PC-3 (cell line): ENCODE results near the gene YEATS4. TPM values are rescaled to one million over a fixed set of nuclear protein-coding genes. Genes with fewer than 3 reads are reported as not detected.

Experiments used
- ATAC-seq: fragments of 200-7000 bp; cut with Tn5 transposase; 2 replicates; pipeline ENCODE4 v1.9.1; 2020; ENCODE audit warnings: mild to moderate bottlenecking, moderate library complexity
- BruUV-seq: library from RNA; stranded (reverse); fragments of 400-500 nt; replicated peaks from 2 replicates; lab custom pipeline; 2021; lab: Mats Ljungman, UMichigan
- CTCF ChIA-PET: fragments of 300-600 bp; sonication (Branson Sonifier 250); formaldehyde crosslinking; loops from one replicate; lab custom pipeline; 2022; ENCODE audit warnings: antibody characterized with exemption; lab: Charles Lee
- POLR2A ChIA-PET: fragments of 300-600 bp; sonication (Branson Sonifier 250); formaldehyde crosslinking; loops from one replicate; lab custom pipeline; 2022; ENCODE audit warnings: antibody characterized with exemption; ENCODE audit not compliant: unreplicated experiment; lab: Charles Lee
- DNase-seq: peaks from one replicate; pipeline ENCODE4 v3.0.0-alpha.2; 2015
- H2AFZ ChIP-seq: fragments of 300-600 bp; sonication (generic); 2 replicates; pipeline ENCODE4 v1.6.0; 2016; ENCODE audit warnings: antibody characterized with exemption, low read length
- H3F3A ChIP-seq: fragments of 300-600 bp; sonication (generic); one replicate; pipeline ENCODE4 v1.6.0; 2017; ENCODE audit warnings: antibody characterized with exemption, low read length, control low read depth, mild to moderate bottlenecking; ENCODE audit not compliant: unreplicated experiment
- H3K27ac ChIP-seq: fragments of 300-600 bp; sonication (generic); 2 replicates; pipeline ENCODE4 v1.5.1; 2016; ENCODE audit warnings: mild to moderate bottlenecking, low read length
- H3K27me3 ChIP-seq: fragments of 300-600 bp; sonication (generic); 2 replicates; pipeline ENCODE4 v1.6.1; 2016; ENCODE audit warnings: low read length, mixed read lengths
- H3K36me3 ChIP-seq: fragments of 300-600 bp; sonication (generic); 2 replicates; pipeline ENCODE4 v1.6.1; 2016; ENCODE audit warnings: low read depth, mixed run types, low read length, mixed read lengths
- H3K4me1 ChIP-seq: fragments of 300-600 bp; sonication (generic); 2 replicates; pipeline ENCODE4 v1.5.1; 2016; ENCODE audit warnings: low read length; ENCODE audit not compliant: insufficient read depth
- H3K4me2 ChIP-seq: fragments of 300-600 bp; sonication (generic); 2 replicates; pipeline ENCODE4 v1.6.0; 2016; ENCODE audit warnings: low read length
- H3K4me3 ChIP-seq: fragments of 300-600 bp; sonication (generic); 2 replicates; pipeline ENCODE4 v1.5.1; 2016; ENCODE audit warnings: mild to moderate bottlenecking, low read length, mixed read lengths
- H3K79me2 ChIP-seq: fragments of 300-600 bp; sonication (generic); 2 replicates; pipeline ENCODE4 v1.6.1; 2017; ENCODE audit warnings: low read length, mixed read lengths
- H3K9ac ChIP-seq: fragments of 300-600 bp; sonication (generic); 2 replicates; pipeline ENCODE4 v1.6.0; 2016; ENCODE audit warnings: mild to moderate bottlenecking, low read length
- H3K9me2 ChIP-seq: fragments of 300-600 bp; sonication (generic); replicated peaks from 2 replicates; pipeline ENCODE4 v1.6.1; 2016; ENCODE audit warnings: mixed run types, low read length, mixed read lengths
- H3K9me3 ChIP-seq: fragments of 300-600 bp; sonication (generic); 2 replicates; pipeline ENCODE4 v1.6.1; 2016; ENCODE audit warnings: low read length, mixed read lengths
- H4K20me1 ChIP-seq: fragments of 300-600 bp; sonication (generic); 2 replicates; pipeline ENCODE4 v1.6.1; 2016; ENCODE audit warnings: low read length, mixed read lengths
- EZH2 ChIP-seq: fragments of 300-600 bp; sonication (generic); IDR thresholded peaks from one replicate; pipeline ENCODE4 v1.6.1; 2017; ENCODE audit warnings: antibody characterized with exemption, mild to moderate bottlenecking, low read length; ENCODE audit not compliant: unreplicated experiment
- EZH2phosphoT487 ChIP-seq: fragments of 300-600 bp; sonication (generic); IDR thresholded peaks from 2 replicates; pipeline ENCODE4 v1.6.1; 2018; ENCODE audit warnings: mild to moderate bottlenecking, antibody characterized with exemption, low read length, borderline replicate concordance
- intact Hi-C: fragments of 100-400 bp; cut with micrococcal nuclease; formaldehyde crosslinking; loops from 2 replicates; pipeline ENCODE4 v1.9.0; 2023
- total RNA-seq: library from RNA; depleted of rRNA; stranded (reverse); fragments of >200 nt; gene quantifications from 2 replicates; pipeline ENCODE4 v1.2.3, GENCODE V29; 2014
- TF ChIP-seq, protein P1 (sequence below): fragments of 300-600 bp; sonication (generic); conservative IDR thresholded peaks from 2 replicates; pipeline ENCODE4 v1.5.1; 2017; ENCODE audit warnings: antibody characterized with exemption, low read depth, mild to moderate bottlenecking, low read length

Gene YEATS4
- total RNA-seq, 1 experiment from 2014 or later: 41.3 TPM

DNA sequence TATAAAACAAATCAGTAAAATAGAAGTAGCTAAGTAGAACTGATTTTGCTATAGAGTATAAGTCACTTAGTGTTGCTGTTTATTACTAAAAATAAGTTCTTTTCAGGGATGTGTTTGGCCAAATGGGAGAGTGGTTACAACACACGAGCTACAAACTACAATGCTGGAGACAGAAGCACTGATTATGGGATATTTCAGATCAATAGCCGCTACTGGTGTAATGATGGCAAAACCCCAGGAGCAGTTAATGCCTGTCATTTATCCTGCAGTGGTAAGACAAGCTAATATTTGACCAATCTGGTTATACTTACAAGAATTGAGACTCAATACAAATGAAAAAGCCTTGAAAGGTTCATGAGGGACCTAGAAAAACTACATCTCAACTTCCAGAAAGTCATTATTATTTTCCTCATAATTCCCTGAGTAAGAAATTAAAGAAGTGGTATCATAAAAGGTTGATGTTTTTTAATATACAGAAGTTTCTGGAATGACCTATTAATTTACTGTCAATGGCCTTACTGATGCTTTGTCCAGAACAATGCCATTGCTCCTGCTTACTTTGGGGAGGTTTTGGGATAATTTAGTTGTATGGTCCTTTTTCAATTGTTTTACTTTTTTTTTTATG, 9.4 kb upstream of the YEATS4 start:
- ChIA-PET POLR2A (no interaction called here), CTCF (no interaction called here)
- Histone ChIP-seq H3K4me3 (no peak overlapping the region), H3K27me3 (no peaks in the 10 kb centered on the region), H3K9ac (no peak overlapping the region), H3K79me2 (no peaks in the 10 kb centered on the region), H3F3A (no peaks in the 10 kb centered on the region), H3K36me3 (no peaks in the 10 kb centered on the region), H3K9me2 (no peaks in the 10 kb centered on the region), H3K9me3 (no peaks in the 10 kb centered on the region), H2AFZ (no peak overlapping the region), H3K4me1 (no peaks in the 10 kb centered on the region), H3K27ac (no peak overlapping the region), H4K20me1 (no peaks in the 10 kb centered on the region), H3K4me2 (no peak overlapping the region)
- DNase-seq: no peak
- TF ChIP-seq EZH2phosphoT487 (no peak), EZH2 (no peak)
- BruUV-seq: no TSS peak
- ATAC-seq: no peak
- intact Hi-C loops: no loop called here

DNA sequence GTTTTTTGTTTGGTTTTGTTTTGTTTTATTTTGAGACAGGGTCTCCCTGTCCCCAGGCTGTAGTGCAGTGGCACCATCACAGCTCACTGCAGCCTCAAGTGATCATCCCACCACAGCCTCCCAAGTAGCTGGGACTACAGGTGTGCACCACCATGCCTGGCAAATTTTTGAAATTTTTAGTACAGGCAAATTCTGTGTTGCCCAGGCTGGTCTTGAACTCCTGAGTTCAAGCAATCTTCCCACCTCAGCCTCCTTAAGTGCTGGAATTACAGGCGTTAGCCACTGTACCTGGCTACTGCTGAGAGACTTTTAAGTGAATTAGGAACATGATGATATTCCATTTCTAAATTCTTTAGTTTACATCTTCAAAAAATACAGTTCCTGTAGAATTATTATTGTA, 8.8 kb upstream of the YEATS4 start:
- H3K27me3 ChIP-seq: no peaks in the 10 kb centered on the region
- H3K9me3 ChIP-seq: no peaks in the 10 kb centered on the region
- H3K9ac ChIP-seq: no peak overlapping the region
- H4K20me1 ChIP-seq: no peaks in the 10 kb centered on the region
- H3K4me1 ChIP-seq: no peaks in the 10 kb centered on the region
- no peak overlapping the region for H3K27ac ChIP-seq
- BruUV-seq: no TSS peak
- no peaks in the 10 kb centered on the region for H3F3A ChIP-seq
- H3K9me2 ChIP-seq: no peaks in the 10 kb centered on the region
- CTCF ChIA-PET: no interaction called here
- intact Hi-C loops: no loop called here
- no peak overlapping the region for H3K4me3 ChIP-seq
- no peaks in the 10 kb centered on the region for H3K79me2 ChIP-seq
- no peaks in the 10 kb centered on the region for H3K36me3 ChIP-seq
- no peak overlapping the region for H3K4me2 ChIP-seq
- TF ChIP-seq EZH2: no peak
- no peak for TF ChIP-seq EZH2phosphoT487
- TF ChIP-seq, protein P1, sequence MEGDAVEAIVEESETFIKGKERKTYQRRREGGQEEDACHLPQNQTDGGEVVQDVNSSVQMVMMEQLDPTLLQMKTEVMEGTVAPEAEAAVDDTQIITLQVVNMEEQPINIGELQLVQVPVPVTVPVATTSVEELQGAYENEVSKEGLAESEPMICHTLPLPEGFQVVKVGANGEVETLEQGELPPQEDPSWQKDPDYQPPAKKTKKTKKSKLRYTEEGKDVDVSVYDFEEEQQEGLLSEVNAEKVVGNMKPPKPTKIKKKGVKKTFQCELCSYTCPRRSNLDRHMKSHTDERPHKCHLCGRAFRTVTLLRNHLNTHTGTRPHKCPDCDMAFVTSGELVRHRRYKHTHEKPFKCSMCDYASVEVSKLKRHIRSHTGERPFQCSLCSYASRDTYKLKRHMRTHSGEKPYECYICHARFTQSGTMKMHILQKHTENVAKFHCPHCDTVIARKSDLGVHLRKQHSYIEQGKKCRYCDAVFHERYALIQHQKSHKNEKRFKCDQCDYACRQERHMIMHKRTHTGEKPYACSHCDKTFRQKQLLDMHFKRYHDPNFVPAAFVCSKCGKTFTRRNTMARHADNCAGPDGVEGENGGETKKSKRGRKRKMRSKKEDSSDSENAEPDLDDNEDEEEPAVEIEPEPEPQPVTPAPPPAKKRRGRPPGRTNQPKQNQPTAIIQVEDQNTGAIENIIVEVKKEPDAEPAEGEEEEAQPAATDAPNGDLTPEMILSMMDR: no peak
- no peak overlapping the region for H2AFZ ChIP-seq
- DNase-seq (no peak), ATAC-seq (no peak)
- POLR2A ChIA-PET: no interaction called here

DNA sequence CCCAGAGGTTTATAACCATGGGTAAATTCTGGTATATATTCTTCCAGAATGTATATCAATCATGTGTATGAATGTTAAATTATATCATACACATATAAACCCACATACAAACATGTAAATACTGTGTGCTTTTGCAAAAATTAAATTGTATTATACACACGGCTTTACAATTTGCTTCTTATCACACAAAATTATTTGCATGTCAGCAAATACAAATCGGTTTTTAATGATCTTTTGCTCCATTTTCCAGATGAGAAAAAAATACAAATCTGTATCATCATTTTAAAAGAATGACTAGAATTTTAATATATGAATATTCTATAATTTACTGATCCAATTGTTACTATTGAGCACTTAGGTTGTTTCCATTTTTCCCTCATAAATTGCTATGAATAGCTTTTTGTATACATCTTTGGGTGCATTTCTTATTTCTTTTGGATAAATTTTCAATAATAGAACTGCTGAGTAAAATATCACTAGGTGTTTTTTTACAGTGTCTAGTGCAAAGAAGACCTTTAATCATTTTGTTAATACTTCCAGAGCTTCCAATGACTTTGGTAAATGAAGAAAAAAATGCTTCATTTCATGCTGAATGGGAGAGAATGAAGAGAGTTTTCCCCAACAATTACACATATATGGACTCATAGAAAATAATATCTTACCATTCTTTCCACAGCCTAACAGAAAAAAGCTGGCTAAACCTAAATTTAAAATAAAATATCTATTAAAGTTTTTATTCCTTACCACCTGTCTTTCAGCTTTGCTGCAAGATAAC, 7.9 kb upstream of the YEATS4 start:
- Histone ChIP-seq H3K9ac (no peak overlapping the region), H3K4me3 (no peak overlapping the region), H4K20me1 (no peaks in the 10 kb centered on the region), H3K36me3 (no peaks in the 10 kb centered on the region), H3K9me3 (no peaks in the 10 kb centered on the region), H3K4me2 (no peak overlapping the region), H3K79me2 (no peaks in the 10 kb centered on the region), H3K27me3 (no peaks in the 10 kb centered on the region), H3K9me2 (no peaks in the 10 kb centered on the region), H3F3A (no peaks in the 10 kb centered on the region), H2AFZ (no peak overlapping the region), H3K4me1 (no peaks in the 10 kb centered on the region), H3K27ac (no peak overlapping the region)
- no peak for ATAC-seq
- no TSS peak for BruUV-seq
- POLR2A ChIA-PET: no interaction called here
- DNase-seq: no peak
- no peak for TF ChIP-seq EZH2phosphoT487
- TF ChIP-seq EZH2: no peak
- TF ChIP-seq, protein P1: no peak
- CTCF ChIA-PET: no interaction called here
- intact Hi-C loops: no loop called here
